Measurements from ENCODE around the gene RTKN2.

GRCh38 chr10:62238880-62239279, 29.8 kb downstream of the RTKN2 start:
- no peak for TF ChIP-seq CTCF (IDR thresholded peaks at IDR 0.05)
- TF ChIP-seq POLR2A (IDR thresholded peaks at IDR 0.05) = no peak

All from esophagus squamous epithelium (tissue), 4 donors.